DND-41 (cell line): ENCODE data around the gene RAD18.

ENCODE experiments used
- ATAC-seq: fragments of 200-7000 bp; cut with Tn5 transposase; 3 replicates; pipeline ENCODE4 v1.9.1; 2021; ENCODE audit warnings: low read depth; ENCODE audit not compliant: insufficient read depth
- DNase-seq: peaks from one replicate; pipeline ENCODE4 v3.0.0-alpha.2; 2020
- H2AFZ ChIP-seq: 2 replicates; pipeline ENCODE4 v1.6.0; 2012; ENCODE audit warnings: low read depth, low read length
- H3K27ac ChIP-seq: 2 replicates; pipeline ENCODE4 v1.5.1; 2012; ENCODE audit warnings: low read length, inconsistent platforms
- H3K27me3 ChIP-seq: fragments of 200-600 bp; sonication (generic); 2 replicates; pipeline ENCODE4 v1.6.0; 2012; ENCODE audit warnings: low read length, mild to moderate bottlenecking, inconsistent platforms; ENCODE audit not compliant: insufficient read depth, poor library complexity
- H3K36me3 ChIP-seq: 2 replicates; pipeline ENCODE4 v1.5.1; 2012; ENCODE audit warnings: low read length, inconsistent platforms; ENCODE audit not compliant: insufficient read depth
- H3K4me1 ChIP-seq: 2 replicates; pipeline ENCODE4 v1.5.1; 2012; ENCODE audit warnings: mild to moderate bottlenecking, low read length; ENCODE audit not compliant: insufficient read depth
- H3K4me2 ChIP-seq: 2 replicates; pipeline ENCODE4 v1.6.0; 2012; ENCODE audit warnings: mild to moderate bottlenecking, moderate library complexity, low read length, inconsistent platforms; ENCODE audit not compliant: insufficient read depth
- H3K4me3 ChIP-seq, 2 experiments: fragments of 200-600 bp in 1 of 2; shearing (Covaris generic) in 1 of 2; 2 replicates each; pipeline ENCODE4 v1.5.1; 2012 to 2016; ENCODE audit warnings: inconsistent platforms in 2 of 2, low read length in 2 of 2, mild to moderate bottlenecking in 2 of 2, low read depth in 1 of 2, moderate library complexity in 1 of 2
- H3K79me2 ChIP-seq: 2 replicates; pipeline ENCODE4 v1.6.0; 2012; ENCODE audit warnings: low read length, inconsistent platforms; ENCODE audit not compliant: insufficient read depth
- H3K9ac ChIP-seq: 2 replicates; pipeline ENCODE4 v1.6.0; 2012; ENCODE audit warnings: low read depth, mild to moderate bottlenecking, inconsistent platforms, low read length, moderate library complexity
- H3K9me3 ChIP-seq: 2 replicates; pipeline ENCODE4 v1.5.1; 2012; ENCODE audit warnings: low read length, moderate library complexity, mild to moderate bottlenecking, inconsistent platforms; ENCODE audit not compliant: insufficient read depth, severe bottlenecking
- H4K20me1 ChIP-seq: 2 replicates; pipeline ENCODE4 v1.6.0; 2012; ENCODE audit warnings: low read length; ENCODE audit not compliant: insufficient read depth
- CTCF ChIP-seq: IDR thresholded peaks from 2 replicates; pipeline ENCODE4 v1.5.1; 2012; ENCODE audit warnings: borderline replicate concordance, low read length, moderate library complexity, mild to moderate bottlenecking; ENCODE audit not compliant: poor library complexity, severe bottlenecking; ENCODE audit errors: extremely low read depth
- EZH2 ChIP-seq: IDR thresholded peaks from 3 replicates; pipeline ENCODE4 v1.6.1; 2012; ENCODE audit warnings: borderline replicate concordance, low read depth, mild to moderate bottlenecking, moderate library complexity, low read length, inconsistent platforms; ENCODE audit not compliant: severe bottlenecking

The RAD18 gene

DNA sequence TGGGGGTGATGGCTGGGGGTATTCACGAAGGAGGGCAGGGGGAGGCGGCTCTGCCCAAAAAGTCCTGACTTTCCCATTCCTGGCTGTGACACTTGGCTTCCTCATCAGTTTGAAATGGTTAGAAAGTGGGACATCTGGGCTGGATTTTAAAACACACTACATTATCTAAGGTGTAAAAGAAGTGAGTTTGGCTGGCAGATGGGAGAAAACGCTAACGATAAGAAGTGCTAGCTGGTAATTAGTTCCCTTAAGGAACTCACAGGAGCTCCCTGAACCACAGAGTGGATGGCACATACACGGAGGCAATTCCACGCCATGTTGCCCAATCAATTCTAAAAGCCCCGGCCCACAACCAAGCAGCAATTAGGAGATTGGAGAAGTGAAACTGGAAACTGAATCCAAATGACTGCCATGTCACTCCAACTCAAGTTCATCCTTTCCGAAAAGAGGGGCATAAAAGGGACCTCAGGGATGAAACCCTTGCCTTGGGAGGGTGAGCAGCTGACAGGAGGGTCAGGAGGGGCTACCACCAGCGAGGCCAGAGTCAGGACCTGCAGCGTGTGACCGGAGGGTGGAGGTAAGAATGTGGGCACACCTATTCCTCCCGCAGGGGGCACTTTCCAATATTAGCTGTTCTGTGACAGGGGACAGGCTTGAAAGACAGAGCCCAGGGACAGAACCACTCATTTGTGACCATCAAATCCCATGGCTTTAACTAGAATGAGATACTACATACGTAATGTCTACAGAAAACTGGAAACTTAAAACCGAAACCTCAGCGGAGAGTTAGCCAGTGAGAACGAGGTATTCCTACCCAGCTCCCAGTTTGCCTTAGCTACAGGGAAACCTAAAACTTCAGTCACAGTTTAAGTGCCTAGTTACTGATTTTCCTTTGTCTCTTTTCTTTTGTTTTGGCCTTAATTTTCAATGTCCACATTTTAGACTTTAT is 98.6 kb downstream of the RAD18 start:
- Histone ChIP-seq H4K20me1 (no peaks in the 10 kb centered on the region), H2AFZ (no peak overlapping the region), H3K27me3 (no peaks in the 10 kb centered on the region), H3K4me3 (no peak overlapping the region), H3K79me2 (no peaks in the 10 kb centered on the region), H3K9ac (no peak overlapping the region), H3K9me3 (no peaks in the 10 kb centered on the region), H3K4me2 (no peak overlapping the region), H3K27ac (no peak overlapping the region), H3K4me1 (no peaks in the 10 kb centered on the region), H3K36me3 (peaks cover 7% of the 10 kb centered on the region; the same call in 1 of the 2 replicates)
- TF ChIP-seq EZH2 (no peak), CTCF (no peak)
- no peak for DNase-seq
- no peak for ATAC-seq

DNA sequence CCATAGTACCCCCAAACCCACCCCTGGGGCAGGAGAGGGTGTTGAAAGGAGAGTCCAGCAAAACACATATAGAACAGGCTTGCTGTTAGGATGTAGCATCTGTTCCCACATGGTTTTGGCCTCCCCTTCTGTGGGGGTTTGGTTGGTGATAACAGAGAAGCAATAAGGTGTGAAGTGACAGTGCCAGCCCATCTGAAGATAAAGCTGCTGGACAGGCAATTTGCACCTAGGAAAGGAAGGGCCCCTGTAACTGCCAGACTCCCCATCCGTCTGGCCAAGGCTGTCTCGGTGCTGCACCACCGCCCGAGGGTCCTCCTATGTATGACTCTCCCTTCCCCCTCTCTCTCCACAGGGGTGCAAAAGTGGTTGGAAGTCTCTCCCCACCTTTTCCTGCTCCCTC is 99.4 kb downstream of the RAD18 start:
- DNase-seq (no peak), ATAC-seq (no peak)
- Histone ChIP-seq H3K4me3 (no peak overlapping the region), H3K36me3 (peaks cover 7% of the 10 kb centered on the region; the same call in 1 of the 2 replicates), H3K4me2 (no peak overlapping the region), H3K4me1 (no peaks in the 10 kb centered on the region), H3K27me3 (no peaks in the 10 kb centered on the region), H4K20me1 (no peaks in the 10 kb centered on the region), H3K9me3 (no peaks in the 10 kb centered on the region), H2AFZ (no peak overlapping the region), H3K79me2 (no peaks in the 10 kb centered on the region), H3K9ac (no peak overlapping the region), H3K27ac (no peak overlapping the region)
- no peak for TF ChIP-seq CTCF
- TF ChIP-seq EZH2, result no peak

DNA sequence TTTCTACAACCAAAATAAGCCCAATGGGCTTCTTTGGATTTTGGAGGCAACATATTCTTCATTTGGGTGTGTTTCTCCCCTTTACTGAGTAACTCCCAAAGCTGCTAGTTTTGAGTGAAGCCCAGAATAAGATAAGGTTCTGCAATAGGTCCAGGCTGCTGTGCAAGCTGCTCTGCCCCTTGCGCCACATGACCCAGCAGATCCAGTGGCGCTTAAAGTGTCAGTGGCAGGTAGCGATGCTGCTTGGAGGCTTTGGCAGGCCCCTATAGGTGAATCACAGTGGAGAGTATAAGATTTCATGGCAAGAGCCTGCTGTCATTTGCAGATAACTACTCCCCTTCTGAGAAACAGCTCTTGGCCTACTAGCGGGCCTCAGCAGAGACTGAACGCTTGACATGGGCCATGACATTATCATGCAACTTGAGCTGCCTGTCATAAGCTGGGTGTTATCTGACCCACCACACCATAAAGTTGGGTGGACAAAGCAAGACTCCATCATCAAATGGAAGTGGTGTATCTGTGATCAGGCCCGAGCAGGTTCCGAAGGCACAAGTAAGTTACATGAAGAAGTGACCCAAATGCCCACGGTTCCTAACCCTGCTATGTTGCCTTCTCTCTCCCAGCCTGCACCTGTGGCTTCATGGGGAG is 105.4 kb downstream of the RAD18 start:
- Histone ChIP-seq H2AFZ (no peak overlapping the region), H3K9ac (no peak overlapping the region), H3K27me3 (no peaks in the 10 kb centered on the region), H3K36me3 (peaks cover 11% of the 10 kb centered on the region; the same call in 1 of the 2 replicates), H3K27ac (no peak overlapping the region), H3K4me3 (no peak overlapping the region), H4K20me1 (no peaks in the 10 kb centered on the region), H3K4me2 (no peak overlapping the region), H3K79me2 (no peaks in the 10 kb centered on the region), H3K9me3 (no peaks in the 10 kb centered on the region), H3K4me1 (no peaks in the 10 kb centered on the region)
- DNase-seq (no peak), ATAC-seq (no peak)
- TF ChIP-seq CTCF (no peak), EZH2 (no peak)
